Superior temporal gyrus (tissue), 1 donor: ENCODE data around the gene DEPDC5.
A peak's percentile ranks its signal among the peaks of the same experiment; 100 is the strongest.
"Not testable (repeated sequence)": the region's sequence is repeated elsewhere in the genome, so short reads cannot be mapped to it uniquely, and the experiment has no call there.

Source experiments
- DNase-seq: peaks from one replicate; pipeline ENCODE4 v3.0.0-alpha.2; 2016; ENCODE audit errors: extremely low spot score

Gene DEPDC5

GRCh38 chr22:31815383-31815814 is 61.6 kb downstream of the DEPDC5 start:
- DNase-seq, result not testable (repeated sequence)

GRCh38 chr22:31816750-31817149 is 62.9 kb downstream of the DEPDC5 start:
- no peak for DNase-seq

- no peak for DNase-seq
These were observed 64.9 kb downstream of the DEPDC5 start for GRCh38 chr22:31818481-31819392.

- no peak for DNase-seq
These were observed 66.8 kb downstream of the DEPDC5 start for GRCh38 chr22:31820655-31821054.

GRCh38 chr22:31821572-31821971 is 67.8 kb downstream of the DEPDC5 start:
- no peak for DNase-seq

- no peak for DNase-seq
These were observed 68.7 kb downstream of the DEPDC5 start for GRCh38 chr22:31822523-31822922.

GRCh38 chr22:31825513-31825912 is 71.7 kb downstream of the DEPDC5 start:
- DNase-seq, result no peak

- DNase-seq, result peak; percentile 77
These were observed 72.6 kb downstream of the DEPDC5 start for GRCh38 chr22:31826443-31826842.

GRCh38 chr22:31828739-31829138 is 74.9 kb downstream of the DEPDC5 start:
- no peak for DNase-seq

GRCh38 chr22:31829505-31829904 is 75.7 kb downstream of the DEPDC5 start:
- DNase-seq, result no peak

- DNase-seq, result no peak
These were observed 76.9 kb downstream of the DEPDC5 start for GRCh38 chr22:31830721-31831070.

- no peak for DNase-seq
These were observed 80.1 kb downstream of the DEPDC5 start for GRCh38 chr22:31833930-31834329.

GRCh38 chr22:31836010-31836409 is 82.2 kb downstream of the DEPDC5 start:
- DNase-seq, result no peak

GRCh38 chr22:31838917-31839316 is 85.1 kb downstream of the DEPDC5 start:
- no peak for DNase-seq

- no peak for DNase-seq
These were observed 86.2 kb downstream of the DEPDC5 start for GRCh38 chr22:31839986-31840385.

GRCh38 chr22:31840585-31840984 is 86.8 kb downstream of the DEPDC5 start:
- no peak for DNase-seq

- DNase-seq, result no peak
These were observed 87.4 kb downstream of the DEPDC5 start for GRCh38 chr22:31841078-31841827.

GRCh38 chr22:31843526-31843925 is 89.7 kb downstream of the DEPDC5 start:
- no peak for DNase-seq

GRCh38 chr22:31844941-31845340 is 91.1 kb downstream of the DEPDC5 start:
- no peak for DNase-seq

- peak; percentile 8 for DNase-seq
These were observed 92.6 kb downstream of the DEPDC5 start for GRCh38 chr22:31846161-31847115.

- no peak for DNase-seq
These were observed 94.6 kb downstream of the DEPDC5 start for GRCh38 chr22:31848411-31848810.

- peak; percentile 2 for DNase-seq
These were observed 96.3 kb downstream of the DEPDC5 start for GRCh38 chr22:31850135-31850534.
